Measurements from ENCODE around the gene NBEA. TPM values are rescaled to one million over a fixed set of nuclear protein-coding genes. Genes with fewer than 3 reads are reported as not detected.
A peak's percentile ranks its signal among the peaks of the same experiment; 100 is the strongest.

Gene NBEA
- total RNA-seq, 1 experiment from 2014 or later = 4.1 TPM

- Histone ChIP-seq H3K4me3 (replicated peaks in 1 of 2; ENCODE audit: low read depth in 1 of 2, low read length in 2 of 2) (no peak overlapping the region), H3K79me2 (ENCODE audit: insufficient read depth, low read length) (no peaks in the 10 kb centered on the region), H3K9me2 (ENCODE audit: insufficient read depth) (no peaks in the 10 kb centered on the region), H3K27ac (ENCODE audit: low read depth, low read length) (no peak overlapping the region), H3K4me2 (ENCODE audit: low read length) (no peak overlapping the region), H3K9me3 (ENCODE audit: control insufficient read depth in 1 of 2, insufficient read depth in 1 of 2, low read depth in 1 of 2, low read length in 2 of 2) (no peaks in the 10 kb centered on the region), H3K4me1 (ENCODE audit: control insufficient read depth in 1 of 2, insufficient read depth in 2 of 2, low read length in 2 of 2) (no peaks in the 10 kb centered on the region), H3K36me3 (ENCODE audit: control insufficient read depth in 1 of 2, insufficient read depth in 2 of 2, low read length in 2 of 2) (no peaks in the 10 kb centered on the region; a peak in 1 of 4 replicates), H3K9ac (ENCODE audit: low read length) (no peak overlapping the region), H4K20me1 (ENCODE audit: insufficient read depth) (no peaks in the 10 kb centered on the region), H3K27me3 (ENCODE audit: insufficient read depth, low read length) (no peaks in the 10 kb centered on the region; the same call in 1 of the 2 replicates), H2AFZ (ENCODE audit: low read depth, low read length, poor library complexity, severe bottlenecking) (no peak overlapping the region)
- no peak for TF ChIP-seq EZH2phosphoT487 (IDR thresholded peaks at IDR 0.05; ENCODE audit: borderline replicate concordance)
- TF ChIP-seq REST (IDR thresholded peaks at IDR 0.05; ENCODE audit: low read depth) = peak; percentile 64
- ChIA-PET CTCF (no interaction called here), POLR2A (no interaction called here), RAD21 (ENCODE audit: low non-redundant PET in 1 of 2, low total read pairs in 2 of 2, uncharacterized antibody in 2 of 2, unreplicated experiment in 2 of 2) (no interaction called here)
- DNase-seq (ENCODE audit: low read depth, low spot score) (no peak), ATAC-seq (no peak; the same call in 1 of the 2 replicates)
- BruUV-seq (replicated peaks) = no TSS peak
- intact Hi-C loops (cut with micrococcal nuclease) = no loop called here
Measured at GRCh38 chr13:34913040-34913439, 29.0 kb upstream of the NBEA start.

GRCh38 chr13:34914416-34914815, 27.7 kb upstream of the NBEA start:
- no peak overlapping the region for H3K4me2 ChIP-seq (ENCODE audit: low read length)
- no peak for ATAC-seq
- TF ChIP-seq SRF (IDR thresholded peaks at IDR 0.05; ENCODE audit: low read depth) (no peak), EZH2phosphoT487 (IDR thresholded peaks at IDR 0.05; ENCODE audit: borderline replicate concordance) (no peak), MAX (IDR thresholded peaks at IDR 0.05) (no peak), SIN3A (IDR thresholded peaks at IDR 0.05; ENCODE audit: low read depth) (no peak), POLR2AphosphoS5 (IDR thresholded peaks at IDR 0.05; ENCODE audit: low read depth, low read length) (no peak), ZFX (IDR thresholded peaks at IDR 0.05) (no peak), ZNF274 (IDR thresholded peaks at IDR 0.05; ENCODE audit: low read depth, low read length) (no peak), ELF1 (IDR thresholded peaks at IDR 0.05; ENCODE audit: borderline replicate concordance, low read depth) (no peak), CTCF (IDR thresholded peaks at IDR 0.05 in 2 of 3, conservative IDR thresholded peaks at IDR 0.05 in 1 of 3; ENCODE audit: borderline replicate concordance in 1 of 3, insufficient read depth in 1 of 3, low read depth in 2 of 3, low read length in 2 of 3) (no peak), CEBPB (IDR thresholded peaks at IDR 0.05; ENCODE audit: low read depth) (no peak), SP1 (IDR thresholded peaks at IDR 0.05; ENCODE audit: low read depth) (no peak), RAD21 (IDR thresholded peaks at IDR 0.05; ENCODE audit: low read depth) (no peak), YY1 (IDR thresholded peaks at IDR 0.05; ENCODE audit: extremely low read depth, insufficient replicate concordance, low read depth, low read length) (no peak)

More at GRCh38 chr13:34914416-34914815, 27.7 kb upstream of the NBEA start:
- no peaks in the 10 kb centered on the region for H3K4me1 ChIP-seq (ENCODE audit: control insufficient read depth in 1 of 2, insufficient read depth in 2 of 2, low read length in 2 of 2)
- no peaks in the 10 kb centered on the region for H3K9me2 ChIP-seq (ENCODE audit: insufficient read depth)
- no peak overlapping the region for H3K4me3 ChIP-seq (replicated peaks in 1 of 2; ENCODE audit: low read depth in 1 of 2, low read length in 2 of 2)
- H4K20me1 ChIP-seq (ENCODE audit: insufficient read depth) = no peaks in the 10 kb centered on the region
- BruUV-seq (replicated peaks) = no TSS peak
- DNase-seq (ENCODE audit: low read depth, low spot score) = no peak
- no peak overlapping the region for H3K27ac ChIP-seq (ENCODE audit: low read depth, low read length)
- H3K79me2 ChIP-seq (ENCODE audit: insufficient read depth, low read length) = no peaks in the 10 kb centered on the region
- H3K9ac ChIP-seq (ENCODE audit: low read length) = no peak overlapping the region
- no peak overlapping the region for H2AFZ ChIP-seq (ENCODE audit: low read depth, low read length, poor library complexity, severe bottlenecking)
- no peaks in the 10 kb centered on the region; the same call in 1 of the 2 replicates for H3K27me3 ChIP-seq (ENCODE audit: insufficient read depth, low read length)
- ChIA-PET POLR2A (no interaction called here), RAD21 (ENCODE audit: low non-redundant PET in 1 of 2, low total read pairs in 2 of 2, uncharacterized antibody in 2 of 2, unreplicated experiment in 2 of 2) (no interaction called here), CTCF (no interaction called here)
- H3K36me3 ChIP-seq (ENCODE audit: control insufficient read depth in 1 of 2, insufficient read depth in 2 of 2, low read length in 2 of 2) = no peaks in the 10 kb centered on the region; a peak in 1 of 4 replicates
- intact Hi-C loops (cut with micrococcal nuclease) = no loop called here
- H3K9me3 ChIP-seq (ENCODE audit: control insufficient read depth in 1 of 2, insufficient read depth in 1 of 2, low read depth in 1 of 2, low read length in 2 of 2) = no peaks in the 10 kb centered on the region
